Measurements from ENCODE around the gene RNF157.

RNF157 gene

DNA sequence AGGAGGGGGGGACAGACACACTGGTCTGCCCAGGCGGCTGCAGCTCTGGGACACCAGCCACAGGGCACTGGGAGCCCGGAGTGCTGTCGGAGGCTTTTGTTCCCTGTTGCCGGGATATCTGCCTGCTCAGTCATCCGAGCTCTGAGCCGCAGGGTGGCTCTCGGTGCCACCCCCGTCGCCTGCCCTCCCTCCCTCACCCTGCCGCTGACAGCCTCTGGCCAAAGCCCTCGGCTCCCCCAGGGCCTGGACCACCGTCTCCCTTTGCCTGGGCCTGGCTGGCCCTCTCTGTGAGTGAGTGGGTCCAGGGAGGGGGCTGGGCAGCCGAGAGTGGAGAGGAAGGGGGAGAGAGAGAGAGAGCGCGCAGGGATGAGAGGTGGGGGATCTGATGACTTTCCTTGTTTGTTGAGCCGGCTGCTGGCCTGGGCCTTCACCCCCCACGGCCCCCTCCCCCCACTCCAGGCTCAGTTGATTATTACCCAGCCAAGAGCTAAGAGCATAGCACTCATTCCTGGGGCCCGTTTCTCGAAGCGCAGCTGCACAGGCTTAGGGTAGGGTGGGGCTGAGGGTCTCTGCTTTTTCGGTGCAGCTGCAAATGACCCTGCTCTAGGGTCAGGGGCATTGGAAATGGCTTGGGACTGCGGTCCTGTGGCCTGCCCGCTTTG lies 101.9 kb downstream of the RNF157 start:
- H3K27me3 ChIP-seq (ENCODE audit: insufficient read depth, low read depth, severe bottlenecking): no peaks in the 10 kb centered on the region
- TF ChIP-seq, protein P1, sequence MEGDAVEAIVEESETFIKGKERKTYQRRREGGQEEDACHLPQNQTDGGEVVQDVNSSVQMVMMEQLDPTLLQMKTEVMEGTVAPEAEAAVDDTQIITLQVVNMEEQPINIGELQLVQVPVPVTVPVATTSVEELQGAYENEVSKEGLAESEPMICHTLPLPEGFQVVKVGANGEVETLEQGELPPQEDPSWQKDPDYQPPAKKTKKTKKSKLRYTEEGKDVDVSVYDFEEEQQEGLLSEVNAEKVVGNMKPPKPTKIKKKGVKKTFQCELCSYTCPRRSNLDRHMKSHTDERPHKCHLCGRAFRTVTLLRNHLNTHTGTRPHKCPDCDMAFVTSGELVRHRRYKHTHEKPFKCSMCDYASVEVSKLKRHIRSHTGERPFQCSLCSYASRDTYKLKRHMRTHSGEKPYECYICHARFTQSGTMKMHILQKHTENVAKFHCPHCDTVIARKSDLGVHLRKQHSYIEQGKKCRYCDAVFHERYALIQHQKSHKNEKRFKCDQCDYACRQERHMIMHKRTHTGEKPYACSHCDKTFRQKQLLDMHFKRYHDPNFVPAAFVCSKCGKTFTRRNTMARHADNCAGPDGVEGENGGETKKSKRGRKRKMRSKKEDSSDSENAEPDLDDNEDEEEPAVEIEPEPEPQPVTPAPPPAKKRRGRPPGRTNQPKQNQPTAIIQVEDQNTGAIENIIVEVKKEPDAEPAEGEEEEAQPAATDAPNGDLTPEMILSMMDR (IDR thresholded peaks at IDR 0.05; ENCODE audit: low read depth, low read length): no peak
- peak overlapping the region; percentile 80 for H3K27ac ChIP-seq
- no peaks in the 10 kb centered on the region for H3K36me3 ChIP-seq
- no peaks in the 10 kb centered on the region for H3K9me3 ChIP-seq (ENCODE audit: severe bottlenecking)
- H3K4me3 ChIP-seq (ENCODE audit: low read depth, low read length): peak overlapping the region; percentile 29
- DNase-seq: peak; percentile 80

DNA sequence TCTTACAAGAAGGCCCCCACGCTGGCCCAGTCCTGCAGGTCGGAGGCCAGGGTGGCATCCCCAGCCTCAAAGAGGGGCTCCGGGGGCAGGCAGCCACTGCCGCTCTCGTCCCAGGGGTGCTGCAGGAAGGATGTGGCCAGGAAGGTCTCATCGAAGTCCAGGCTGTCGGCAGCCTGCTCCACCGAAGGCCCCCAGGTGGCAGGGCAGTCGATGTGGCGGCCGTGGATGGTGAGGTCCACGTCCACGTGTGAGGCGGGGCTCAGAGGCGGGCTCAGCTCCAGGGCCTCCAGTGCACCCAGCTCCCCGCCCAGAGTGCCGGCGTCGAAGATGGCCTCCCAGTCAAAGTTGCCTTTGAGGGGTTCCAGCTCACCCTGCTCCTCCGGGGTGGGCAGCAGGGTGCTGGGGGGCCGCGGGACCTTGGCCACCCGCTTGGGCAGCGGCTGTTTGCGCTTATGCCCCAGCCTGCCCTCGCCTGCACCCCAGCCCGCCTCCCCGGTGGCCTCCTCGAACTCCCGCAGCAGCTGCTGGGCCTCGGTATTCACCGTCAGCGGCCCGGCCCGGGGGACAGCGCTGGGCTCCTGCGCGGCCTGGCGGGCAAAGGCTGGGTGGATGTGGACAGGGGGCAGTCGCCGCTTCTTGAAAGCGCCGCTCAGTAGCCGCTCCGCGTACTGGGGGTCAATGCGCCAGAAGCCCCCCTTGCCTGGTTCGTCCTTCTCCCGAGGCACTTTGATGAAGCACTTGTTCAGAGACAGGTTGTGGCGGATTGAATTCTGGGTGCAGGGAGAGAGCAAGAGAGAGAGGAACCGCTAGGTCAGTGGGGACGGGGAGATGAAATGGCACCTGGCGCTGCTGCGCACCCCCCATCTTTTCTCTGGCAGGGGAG lies 102.7 kb downstream of the RNF157 start:
- H3K27ac ChIP-seq: peak overlapping the region; percentile 80
- TF ChIP-seq, protein P1 (IDR thresholded peaks at IDR 0.05; ENCODE audit: low read depth, low read length): no peak
- H3K9me3 ChIP-seq (ENCODE audit: severe bottlenecking): no peaks in the 10 kb centered on the region
- H3K27me3 ChIP-seq (ENCODE audit: insufficient read depth, low read depth, severe bottlenecking): no peaks in the 10 kb centered on the region
- no peaks in the 10 kb centered on the region for H3K36me3 ChIP-seq
- no peak for DNase-seq
- H3K4me3 ChIP-seq (ENCODE audit: low read depth, low read length): no peak overlapping the region; the same call in 1 of the 2 replicates

DNA sequence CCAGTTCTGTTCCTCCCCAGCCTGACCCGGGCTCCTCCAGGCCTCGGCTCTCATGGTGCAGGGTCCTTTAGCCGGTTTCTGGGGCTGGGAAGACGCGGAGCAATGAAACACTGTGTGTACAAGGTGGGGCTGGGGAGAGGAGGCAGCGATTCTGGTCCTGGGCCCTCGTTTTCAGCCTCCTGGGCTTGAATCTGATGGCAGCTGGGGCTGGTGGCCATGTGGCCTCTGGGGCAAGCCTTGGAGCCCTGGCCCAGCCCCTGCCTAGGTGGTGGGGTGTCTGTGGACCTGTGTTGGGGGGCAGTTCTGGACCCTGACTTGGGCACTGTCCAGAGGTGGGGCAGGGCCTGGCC lies 103.3 kb downstream of the RNF157 start:
- H3K27ac ChIP-seq: no peak overlapping the region
- H3K4me3 ChIP-seq (ENCODE audit: low read depth, low read length): no peak overlapping the region
- no peak for DNase-seq
- no peaks in the 10 kb centered on the region for H3K27me3 ChIP-seq (ENCODE audit: insufficient read depth, low read depth, severe bottlenecking)
- TF ChIP-seq, protein P1 (IDR thresholded peaks at IDR 0.05; ENCODE audit: low read depth, low read length): no peak
- no peaks in the 10 kb centered on the region for H3K36me3 ChIP-seq
- H3K9me3 ChIP-seq (ENCODE audit: severe bottlenecking): no peaks in the 10 kb centered on the region

DNA sequence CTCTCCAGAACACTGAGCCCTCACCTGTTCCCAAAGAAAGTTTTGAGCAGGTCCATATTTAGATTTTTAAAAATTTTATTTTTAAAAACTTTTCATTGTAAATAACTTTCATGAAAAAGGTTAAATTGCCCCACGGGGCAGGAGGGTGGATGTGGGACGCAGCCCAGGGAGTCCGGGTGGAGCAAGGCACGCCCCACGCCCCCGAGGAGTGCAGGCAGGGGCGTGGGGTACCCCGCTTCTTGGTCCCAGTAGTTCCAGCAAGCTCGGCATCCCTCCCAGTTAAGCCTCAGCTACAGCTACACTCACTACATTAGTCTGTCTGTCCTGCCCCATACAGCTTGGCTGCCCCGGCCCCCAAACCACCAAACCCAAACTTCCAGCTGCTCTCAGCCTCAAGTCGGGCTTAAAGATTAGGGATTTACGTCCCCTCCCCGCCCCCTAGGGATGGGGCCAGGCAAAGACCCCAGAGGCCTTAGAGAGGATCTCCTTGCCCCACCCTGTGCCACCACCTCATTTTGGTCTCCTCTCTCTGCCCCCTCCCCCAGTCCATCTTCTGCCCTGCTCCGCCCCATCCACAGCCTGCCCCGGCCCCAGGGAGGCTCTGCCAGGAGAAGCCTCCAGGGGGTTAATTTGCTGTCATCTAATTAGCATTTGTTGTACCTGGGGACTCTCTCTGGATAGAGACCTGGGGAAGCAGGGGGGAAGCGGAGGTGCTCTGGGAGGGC lies 103.9 kb downstream of the RNF157 start:
- DNase-seq: no peak
- TF ChIP-seq, protein P1 (IDR thresholded peaks at IDR 0.05; ENCODE audit: low read depth, low read length): no peak

DNA sequence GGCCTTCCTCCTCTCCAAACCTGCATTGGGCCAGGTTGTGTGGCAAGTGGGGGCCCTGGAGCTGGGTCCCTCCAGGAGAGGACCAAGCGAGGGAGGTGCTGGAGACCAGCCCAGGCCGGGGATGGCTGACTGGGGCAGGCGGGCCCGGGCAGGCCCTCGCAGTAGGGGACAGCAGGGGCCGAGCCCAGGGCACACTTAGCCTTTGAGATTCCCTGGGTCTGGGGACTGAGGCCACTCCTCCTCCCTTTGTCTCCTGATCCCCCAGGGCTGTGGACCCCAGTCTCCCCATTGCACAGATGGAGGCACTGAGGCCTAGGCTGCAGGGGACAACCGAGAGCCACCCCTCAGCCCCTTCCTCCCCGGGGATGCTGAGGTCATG lies 104.5 kb downstream of the RNF157 start:
- Histone ChIP-seq H3K27me3 (ENCODE audit: insufficient read depth, low read depth, severe bottlenecking) (no peaks in the 10 kb centered on the region), H3K27ac (no peak overlapping the region), H3K4me3 (ENCODE audit: low read depth, low read length) (no peak overlapping the region), H3K36me3 (no peaks in the 10 kb centered on the region), H3K9me3 (ENCODE audit: severe bottlenecking) (no peaks in the 10 kb centered on the region)
- no peak for DNase-seq
- TF ChIP-seq, protein P1 (IDR thresholded peaks at IDR 0.05; ENCODE audit: low read depth, low read length): no peak

More for the DNA sequence above, 103.9 kb downstream of the RNF157 start:
- H3K9me3 ChIP-seq (ENCODE audit: severe bottlenecking): no peaks in the 10 kb centered on the region
- H3K4me3 ChIP-seq (ENCODE audit: low read depth, low read length): no peak overlapping the region
- no peaks in the 10 kb centered on the region for H3K27me3 ChIP-seq (ENCODE audit: insufficient read depth, low read depth, severe bottlenecking)
- no peak overlapping the region for H3K27ac ChIP-seq
- H3K36me3 ChIP-seq: no peaks in the 10 kb centered on the region

Measured in WERI-Rb-1 (cell line).